GM13976 (cell line): Measurements from ENCODE around the gene PRKG1.

Experiments used
- DNase-seq: peaks from one replicate; pipeline ENCODE4 v3.0.0; 2012; ENCODE audit warnings: low spot score
- in situ Hi-C: fragments of 300-500 bp; cut with MboI; formaldehyde crosslinking; loops from one replicate; pipeline ENCODE4 v1.12.0; 2022; ENCODE audit warnings: low sequenced_read_pairs, mixed read lengths, inconsistent platforms; ENCODE audit not compliant: unreplicated experiment
- TF ChIP-seq, protein P1 (sequence below): IDR thresholded peaks from 2 replicates; pipeline ENCODE4 v1.5.1; 2012; ENCODE audit warnings: borderline replicate concordance, mild to moderate bottlenecking; ENCODE audit not compliant: insufficient read depth; ENCODE audit errors: extremely low read depth, missing control alignments, control extremely low read depth

Gene PRKG1

GRCh38 chr10:51137756-51138529, 63.7 kb downstream of the PRKG1 start:
- TF ChIP-seq, protein P1, sequence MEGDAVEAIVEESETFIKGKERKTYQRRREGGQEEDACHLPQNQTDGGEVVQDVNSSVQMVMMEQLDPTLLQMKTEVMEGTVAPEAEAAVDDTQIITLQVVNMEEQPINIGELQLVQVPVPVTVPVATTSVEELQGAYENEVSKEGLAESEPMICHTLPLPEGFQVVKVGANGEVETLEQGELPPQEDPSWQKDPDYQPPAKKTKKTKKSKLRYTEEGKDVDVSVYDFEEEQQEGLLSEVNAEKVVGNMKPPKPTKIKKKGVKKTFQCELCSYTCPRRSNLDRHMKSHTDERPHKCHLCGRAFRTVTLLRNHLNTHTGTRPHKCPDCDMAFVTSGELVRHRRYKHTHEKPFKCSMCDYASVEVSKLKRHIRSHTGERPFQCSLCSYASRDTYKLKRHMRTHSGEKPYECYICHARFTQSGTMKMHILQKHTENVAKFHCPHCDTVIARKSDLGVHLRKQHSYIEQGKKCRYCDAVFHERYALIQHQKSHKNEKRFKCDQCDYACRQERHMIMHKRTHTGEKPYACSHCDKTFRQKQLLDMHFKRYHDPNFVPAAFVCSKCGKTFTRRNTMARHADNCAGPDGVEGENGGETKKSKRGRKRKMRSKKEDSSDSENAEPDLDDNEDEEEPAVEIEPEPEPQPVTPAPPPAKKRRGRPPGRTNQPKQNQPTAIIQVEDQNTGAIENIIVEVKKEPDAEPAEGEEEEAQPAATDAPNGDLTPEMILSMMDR = no peak
- in situ Hi-C loops = no loop called here
- no peak for DNase-seq

DNA sequence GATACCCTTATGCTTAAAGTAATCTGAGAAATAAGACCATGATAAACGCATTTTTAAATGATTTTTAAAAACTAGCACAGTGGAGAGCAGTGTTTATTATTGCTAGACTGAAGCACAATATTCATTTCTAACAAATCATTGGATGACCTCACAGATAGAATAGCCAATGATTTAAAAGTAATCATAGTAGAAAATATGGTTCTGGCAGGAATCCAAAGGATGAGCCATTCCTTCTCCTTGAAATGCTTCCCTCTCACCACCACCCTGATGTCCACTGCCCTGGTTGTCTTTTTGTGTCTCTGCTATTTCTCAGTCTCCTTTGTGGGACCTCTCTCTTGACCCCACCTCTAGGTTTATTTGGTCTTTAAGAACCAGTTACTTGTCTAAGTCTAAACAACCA, 64.9 kb downstream of the PRKG1 start:
- DNase-seq = no peak
- TF ChIP-seq, protein P1 = no peak
- in situ Hi-C loops = no loop called here

DNA sequence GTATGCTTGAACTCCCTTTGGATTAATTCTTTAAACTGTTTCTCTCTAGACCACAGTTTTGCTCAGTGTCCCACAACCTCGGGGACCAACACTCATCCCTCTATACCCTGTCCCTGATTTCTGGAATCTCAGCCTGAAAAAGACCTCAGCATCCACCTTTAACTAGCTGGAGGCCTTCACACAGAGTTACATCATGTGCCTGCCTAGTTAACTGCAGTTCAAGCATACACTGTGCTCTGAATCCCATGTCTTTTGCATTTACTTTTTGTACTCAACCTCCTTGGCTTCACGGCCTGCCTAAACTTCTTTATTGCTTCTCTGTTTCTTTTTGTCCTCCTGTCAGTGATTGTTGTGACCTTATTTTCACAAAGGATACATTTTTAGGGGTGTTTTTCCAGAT, 66.7 kb downstream of the PRKG1 start:
- in situ Hi-C loops = no loop called here
- TF ChIP-seq, protein P1 = no peak
- no peak for DNase-seq

GRCh38 chr10:51144161-51144781, 70.0 kb downstream of the PRKG1 start:
- in situ Hi-C loops = no loop called here
- TF ChIP-seq, protein P1 = no peak
- DNase-seq = no peak

- in situ Hi-C loops = no loop called here
- TF ChIP-seq, protein P1 = no peak
- no peak for DNase-seq
These were observed 71.1 kb downstream of the PRKG1 start for GRCh38 chr10:51145375-51145774.

DNA sequence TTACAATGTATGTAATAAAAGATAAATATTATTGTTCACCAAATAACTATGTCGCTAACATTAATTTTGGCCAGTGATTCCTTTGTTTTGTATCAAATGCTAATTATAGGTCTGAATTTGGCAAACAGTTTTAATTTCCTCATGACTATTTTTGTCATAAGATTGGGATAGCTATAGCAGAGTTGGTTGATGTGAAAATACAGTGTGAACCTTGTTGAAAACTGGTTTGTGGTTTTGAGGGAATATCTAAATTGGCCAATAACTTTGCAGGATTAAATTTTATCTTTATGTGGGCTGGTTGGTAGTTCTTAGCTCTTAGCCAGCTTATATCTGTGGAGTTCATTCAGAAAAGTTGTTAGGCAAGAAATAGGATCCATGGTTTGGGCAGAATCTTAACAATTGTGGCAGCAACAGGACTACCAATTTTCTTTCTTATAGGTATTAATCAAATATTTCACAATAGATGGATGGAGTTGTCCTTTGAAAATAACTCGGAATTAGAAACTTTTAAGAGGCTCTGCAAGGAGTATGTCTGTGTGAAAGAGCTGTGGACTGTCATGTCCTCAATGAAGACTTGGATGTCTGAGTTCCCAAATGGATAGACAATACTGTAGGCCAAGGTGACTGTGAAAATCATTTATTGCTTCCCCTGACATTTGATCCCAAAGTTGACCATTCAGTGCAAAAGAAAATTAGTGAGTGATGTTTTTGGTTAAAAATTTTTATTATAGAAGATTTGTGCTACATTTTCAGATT, 73.5 kb downstream of the PRKG1 start:
- DNase-seq = no peak
- TF ChIP-seq, protein P1 = no peak
- in situ Hi-C loops = no loop called here
